OCI-LY7 (cell line): ENCODE results near the gene SLCO1A2.

Experiments
- EZH2phosphoT487 ChIP-seq: fragments of 200-600 bp; sonication (generic); IDR thresholded peaks from 2 replicates; pipeline ENCODE4 v1.6.1; 2018; ENCODE audit warnings: low read depth, borderline replicate concordance, mild to moderate bottlenecking, mixed run types, antibody characterized with exemption, low read length, moderate library complexity, mixed read lengths
- TF ChIP-seq, protein P1 (sequence below): fragments of 200-600 bp; sonication (generic); conservative IDR thresholded peaks from 2 replicates; pipeline ENCODE4 v1.5.1; 2014; ENCODE audit warnings: mild to moderate bottlenecking, antibody characterized with exemption, low read length, moderate library complexity, mixed read lengths

GRCh38 chr12:21220266-21220665, 114.5 kb downstream of the SLCO1A2 start:
- TF ChIP-seq, protein P1, sequence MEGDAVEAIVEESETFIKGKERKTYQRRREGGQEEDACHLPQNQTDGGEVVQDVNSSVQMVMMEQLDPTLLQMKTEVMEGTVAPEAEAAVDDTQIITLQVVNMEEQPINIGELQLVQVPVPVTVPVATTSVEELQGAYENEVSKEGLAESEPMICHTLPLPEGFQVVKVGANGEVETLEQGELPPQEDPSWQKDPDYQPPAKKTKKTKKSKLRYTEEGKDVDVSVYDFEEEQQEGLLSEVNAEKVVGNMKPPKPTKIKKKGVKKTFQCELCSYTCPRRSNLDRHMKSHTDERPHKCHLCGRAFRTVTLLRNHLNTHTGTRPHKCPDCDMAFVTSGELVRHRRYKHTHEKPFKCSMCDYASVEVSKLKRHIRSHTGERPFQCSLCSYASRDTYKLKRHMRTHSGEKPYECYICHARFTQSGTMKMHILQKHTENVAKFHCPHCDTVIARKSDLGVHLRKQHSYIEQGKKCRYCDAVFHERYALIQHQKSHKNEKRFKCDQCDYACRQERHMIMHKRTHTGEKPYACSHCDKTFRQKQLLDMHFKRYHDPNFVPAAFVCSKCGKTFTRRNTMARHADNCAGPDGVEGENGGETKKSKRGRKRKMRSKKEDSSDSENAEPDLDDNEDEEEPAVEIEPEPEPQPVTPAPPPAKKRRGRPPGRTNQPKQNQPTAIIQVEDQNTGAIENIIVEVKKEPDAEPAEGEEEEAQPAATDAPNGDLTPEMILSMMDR = no peak
- TF ChIP-seq EZH2phosphoT487 = no peak
